HS-5 (cell line): ENCODE measurements around the gene TEFM.
A peak's percentile ranks its signal among the peaks of the same experiment; 100 is the strongest.
"Not testable (repeated sequence)": the region's sequence is repeated elsewhere in the genome, so short reads cannot be mapped to it uniquely, and the experiment has no call there.

Experiments used
- DNase-seq: peaks from one replicate; pipeline ENCODE4 v3.0.0-alpha.2; 2012; ENCODE audit warnings: low read depth

TEFM gene

GRCh38 chr17:30906101-30906911 is at the start of gene TEFM:
TSS of gene TEFM (minus strand) at chr17:30906238. CDS start at chr17:30906198, 40 bp downstream.
- DNase-seq = peak; percentile 73

GRCh38 chr17:30954046-30954830 is 48.2 kb upstream of the TEFM start:
- no peak for DNase-seq

GRCh38 chr17:30952638-30953393 is 46.8 kb upstream of the TEFM start:
- no peak for DNase-seq

GRCh38 chr17:30950669-30951399 is 44.8 kb upstream of the TEFM start:
- no peak for DNase-seq

- DNase-seq = no peak
Measured at GRCh38 chr17:30950189-30950588, 44.2 kb upstream of the TEFM start.

GRCh38 chr17:30947796-30948195 is 41.8 kb upstream of the TEFM start:
- DNase-seq = no peak

- DNase-seq = no peak
Measured at GRCh38 chr17:30942308-30943079, 36.5 kb upstream of the TEFM start.

- no peak for DNase-seq
Measured at GRCh38 chr17:30939051-30939689, 33.1 kb upstream of the TEFM start.

- DNase-seq = no peak
Measured at GRCh38 chr17:30933966-30934365, 27.9 kb upstream of the TEFM start.

- DNase-seq = not testable (repeated sequence)
Measured at GRCh38 chr17:30931582-30931981, 25.5 kb upstream of the TEFM start.

GRCh38 chr17:30930495-30930894 is 24.5 kb upstream of the TEFM start:
- no peak for DNase-seq

- DNase-seq = not testable (repeated sequence)
Measured at GRCh38 chr17:30929861-30930260, 23.8 kb upstream of the TEFM start.

GRCh38 chr17:30929081-30929633 is 23.1 kb upstream of the TEFM start:
- no peak for DNase-seq

GRCh38 chr17:30928584-30928983 is 22.5 kb upstream of the TEFM start:
- DNase-seq = no peak

GRCh38 chr17:30927756-30928155 is 21.7 kb upstream of the TEFM start:
- no peak for DNase-seq

- no peak for DNase-seq
Measured at GRCh38 chr17:30926516-30926915, 20.5 kb upstream of the TEFM start.

- DNase-seq = no peak
Measured at GRCh38 chr17:30924341-30924740, 18.3 kb upstream of the TEFM start.

GRCh38 chr17:30922235-30923030 is 16.4 kb upstream of the TEFM start:
- no peak for DNase-seq

- DNase-seq = no peak
Measured at GRCh38 chr17:30921544-30922196, 15.6 kb upstream of the TEFM start, which contains the start of gene ADAP2. TSS of gene ADAP2 (plus strand) at chr17:30921945. CDS start at chr17:30922015, 70 bp downstream.
